ENCODE measurements around the gene ESCO1. TPM values are rescaled to one million over a fixed set of nuclear protein-coding genes. Genes with fewer than 3 reads are reported as not detected.
A peak's percentile ranks its signal among the peaks of the same experiment; 100 is the strongest.

ESCO1 gene
- polyA plus RNA-seq, 1 donor (not counting 4 experiments of a cell fraction or from before 2014, with no cell fraction given), result 12.1 TPM

- TF ChIP-seq EZH2 (IDR thresholded peaks at IDR 0.05; ENCODE audit: low read length), result no peak
- TF ChIP-seq, protein P1, sequence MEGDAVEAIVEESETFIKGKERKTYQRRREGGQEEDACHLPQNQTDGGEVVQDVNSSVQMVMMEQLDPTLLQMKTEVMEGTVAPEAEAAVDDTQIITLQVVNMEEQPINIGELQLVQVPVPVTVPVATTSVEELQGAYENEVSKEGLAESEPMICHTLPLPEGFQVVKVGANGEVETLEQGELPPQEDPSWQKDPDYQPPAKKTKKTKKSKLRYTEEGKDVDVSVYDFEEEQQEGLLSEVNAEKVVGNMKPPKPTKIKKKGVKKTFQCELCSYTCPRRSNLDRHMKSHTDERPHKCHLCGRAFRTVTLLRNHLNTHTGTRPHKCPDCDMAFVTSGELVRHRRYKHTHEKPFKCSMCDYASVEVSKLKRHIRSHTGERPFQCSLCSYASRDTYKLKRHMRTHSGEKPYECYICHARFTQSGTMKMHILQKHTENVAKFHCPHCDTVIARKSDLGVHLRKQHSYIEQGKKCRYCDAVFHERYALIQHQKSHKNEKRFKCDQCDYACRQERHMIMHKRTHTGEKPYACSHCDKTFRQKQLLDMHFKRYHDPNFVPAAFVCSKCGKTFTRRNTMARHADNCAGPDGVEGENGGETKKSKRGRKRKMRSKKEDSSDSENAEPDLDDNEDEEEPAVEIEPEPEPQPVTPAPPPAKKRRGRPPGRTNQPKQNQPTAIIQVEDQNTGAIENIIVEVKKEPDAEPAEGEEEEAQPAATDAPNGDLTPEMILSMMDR (optimal IDR thresholded peaks at IDR 0.05 in 1 of 3, IDR thresholded peaks at IDR 0.05 in 1 of 3, conservative IDR thresholded peaks at IDR 0.05 in 1 of 3; ENCODE audit: extremely low read depth in 1 of 3, insufficient read depth in 2 of 3, low read length in 3 of 3), result no peak
- peaks cover 11% of the 10 kb centered on the region for H3K4me1 ChIP-seq (ENCODE audit: control insufficient read depth, extremely low read depth, insufficient read depth, low read length)
- H3K9me1 ChIP-seq (ENCODE audit: control insufficient read depth, extremely low read depth, insufficient read depth, low read length), result no peaks in the 10 kb centered on the region
- no peaks in the 10 kb centered on the region for H4K20me1 ChIP-seq (ENCODE audit: control insufficient read depth, extremely low read depth, insufficient read depth, low read length)
- H3K79me2 ChIP-seq (ENCODE audit: control insufficient read depth, insufficient read depth, low read length), result no peaks in the 10 kb centered on the region
- H3K36me3 ChIP-seq (ENCODE audit: control insufficient read depth in 2 of 2, extremely low read depth in 1 of 2, insufficient read depth in 2 of 2, low read length in 2 of 2), result peaks cover 8 to 11% of the 10 kb centered on the region in 2 experiments
- FAIRE-seq (no peak), DNase-seq (ENCODE audit: low read depth, low spot score) (no peak)
- H3K9ac ChIP-seq (ENCODE audit: control insufficient read depth, extremely low read depth, insufficient read depth, low read length), result no peak overlapping the region
- H3K27me3 ChIP-seq (ENCODE audit: control insufficient read depth, extremely low read depth, insufficient read depth, low read length), result no peaks in the 10 kb centered on the region
- H3K9me3 ChIP-seq (ENCODE audit: control insufficient read depth, low read depth, low read length), result no peaks in the 10 kb centered on the region
- dilution Hi-C loops (cut with MboI; ENCODE audit: extremely low pct_ligation_motif_present, low sequenced_read_pairs), result no loop called here
- no peak overlapping the region for H3K4me3 ChIP-seq (ENCODE audit: control insufficient read depth in 2 of 3, extremely low read depth in 1 of 3, insufficient read depth in 2 of 3, low read depth in 1 of 3, low read length in 3 of 3)
- H3K4me2 ChIP-seq (ENCODE audit: control insufficient read depth, extremely low read depth, insufficient read depth, low read depth, low read length), result no peak overlapping the region
- H3K27ac ChIP-seq (ENCODE audit: control insufficient read depth, insufficient read depth, low read length), result no peak overlapping the region
- no peak overlapping the region for H2AFZ ChIP-seq (ENCODE audit: control insufficient read depth, low read length)
Measured at GRCh38 chr18:21559195-21559594, 41.3 kb downstream of the ESCO1 start.

DNA sequence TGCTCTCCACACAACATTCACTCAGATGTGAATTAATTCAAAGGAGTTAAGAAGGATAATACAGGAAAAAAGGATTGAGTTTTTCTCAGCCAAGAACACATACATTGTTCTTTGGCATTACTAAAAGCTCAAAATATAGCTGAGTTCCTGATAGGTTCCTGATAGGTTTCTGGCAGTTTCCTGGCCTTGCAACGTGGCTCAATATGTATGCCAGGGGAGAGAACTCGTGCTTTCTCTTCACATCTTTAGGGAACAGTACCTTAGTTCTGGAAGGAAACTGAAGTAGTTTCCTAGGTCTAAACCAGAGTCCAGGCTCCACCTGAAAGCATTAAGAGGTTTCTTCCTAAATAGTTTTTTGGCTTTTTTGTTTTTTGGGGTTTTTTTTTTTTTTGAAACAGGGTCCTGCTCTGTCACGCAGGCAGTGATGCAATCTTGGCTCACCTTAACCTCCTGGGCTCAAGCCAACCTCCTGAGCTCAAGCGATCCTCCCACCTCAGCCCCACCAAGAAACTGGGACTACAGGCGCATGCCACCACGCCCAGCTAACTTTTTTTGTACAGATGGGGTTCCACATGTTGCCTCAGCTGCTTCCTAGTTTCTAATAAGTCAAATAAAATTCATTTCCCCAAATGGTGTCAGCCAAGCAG, 42.8 kb downstream of the ESCO1 start:
- Histone ChIP-seq H3K4me2 (ENCODE audit: control insufficient read depth, extremely low read depth, insufficient read depth, low read depth, low read length) (peak overlapping the region; percentile 20), H3K27ac (ENCODE audit: control insufficient read depth, insufficient read depth, low read length) (peak overlapping the region; percentile 72), H3K9ac (ENCODE audit: control insufficient read depth, extremely low read depth, insufficient read depth, low read length) (peak overlapping the region; percentile 39), H3K36me3 (ENCODE audit: control insufficient read depth in 2 of 2, extremely low read depth in 1 of 2, insufficient read depth in 2 of 2, low read length in 2 of 2) (peaks cover 4 to 7% of the 10 kb centered on the region in 2 experiments), H3K4me1 (ENCODE audit: control insufficient read depth, extremely low read depth, insufficient read depth, low read length) (peaks cover 11% of the 10 kb centered on the region), H3K27me3 (ENCODE audit: control insufficient read depth, extremely low read depth, insufficient read depth, low read length) (no peaks in the 10 kb centered on the region), H3K9me3 (ENCODE audit: control insufficient read depth, low read depth, low read length) (no peaks in the 10 kb centered on the region), H4K20me1 (ENCODE audit: control insufficient read depth, extremely low read depth, insufficient read depth, low read length) (no peaks in the 10 kb centered on the region), H3K9me1 (ENCODE audit: control insufficient read depth, extremely low read depth, insufficient read depth, low read length) (no peaks in the 10 kb centered on the region), H3K4me3 (ENCODE audit: control insufficient read depth in 2 of 3, extremely low read depth in 1 of 3, insufficient read depth in 2 of 3, low read depth in 1 of 3, low read length in 3 of 3) (no peak overlapping the region), H2AFZ (ENCODE audit: control insufficient read depth, low read length) (no peak overlapping the region), H3K79me2 (ENCODE audit: control insufficient read depth, insufficient read depth, low read length) (no peaks in the 10 kb centered on the region)
- DNase-seq (ENCODE audit: low read depth, low spot score) (peak; percentile 7), FAIRE-seq (peak; percentile 13)
- dilution Hi-C loops (cut with MboI; ENCODE audit: extremely low pct_ligation_motif_present, low sequenced_read_pairs), result no loop called here
- no peak for TF ChIP-seq EZH2 (IDR thresholded peaks at IDR 0.05; ENCODE audit: low read length)
- TF ChIP-seq, protein P1 (optimal IDR thresholded peaks at IDR 0.05 in 1 of 3, IDR thresholded peaks at IDR 0.05 in 1 of 3, conservative IDR thresholded peaks at IDR 0.05 in 1 of 3; ENCODE audit: extremely low read depth in 1 of 3, insufficient read depth in 2 of 3, low read length in 3 of 3), result no peak
